Cardiac fibroblast (primary cell): Measurements from ENCODE around the gene CLCN6.

ENCODE experiments used
- DNase-seq, 2 donors: peaks; one replicate each; pipeline versions ENCODE4 v3.0.0 to v3.0.0-alpha.2; 2010; ENCODE audit warnings: low read depth in 2 of 2
- H3K4me3 ChIP-seq, 2 donors: replicated peaks in 1 of 2; 1 replicate in 1 of 2; 2 replicates in 1 of 2; pipeline ENCODE4 v1.5.1; 2011; ENCODE audit warnings: low read depth in 2 of 2, low read length in 2 of 2, mild to moderate bottlenecking in 2 of 2, moderate library complexity in 1 of 2
- CTCF ChIP-seq: IDR thresholded peaks from one replicate; pipeline ENCODE4 v1.5.1; 2011; ENCODE audit warnings: low read depth, mild to moderate bottlenecking, low read length, inconsistent platforms

CLCN6 gene

GRCh38 chr1:11764519-11764918, 41.5 kb upstream of the CLCN6 start:
- DNase-seq: no peak
- no peak for TF ChIP-seq CTCF
- H3K4me3 ChIP-seq: no peak overlapping the region

- no peak for DNase-seq
- no peak overlapping the region for H3K4me3 ChIP-seq
- TF ChIP-seq CTCF: no peak
Measured at GRCh38 chr1:11765661-11766428, 40.1 kb upstream of the CLCN6 start.

GRCh38 chr1:11766429-11766776, 39.6 kb upstream of the CLCN6 start:
- DNase-seq: no peak
- no peak overlapping the region for H3K4me3 ChIP-seq
- TF ChIP-seq CTCF: no peak

GRCh38 chr1:11767922-11768704, 37.9 kb upstream of the CLCN6 start:
- no peak for DNase-seq
- no peak for TF ChIP-seq CTCF
- no peak overlapping the region for H3K4me3 ChIP-seq

GRCh38 chr1:11768821-11769220, 37.2 kb upstream of the CLCN6 start:
- TF ChIP-seq CTCF: no peak
- peak in 1 of 2 donors; percentile 14 for DNase-seq
- no peak overlapping the region for H3K4me3 ChIP-seq

- no peak for TF ChIP-seq CTCF
- DNase-seq: no peak
- H3K4me3 ChIP-seq: no peak overlapping the region
Measured at GRCh38 chr1:11769274-11769673, 36.7 kb upstream of the CLCN6 start.
